Measurements from ENCODE around the gene FAM200C.

DNA sequence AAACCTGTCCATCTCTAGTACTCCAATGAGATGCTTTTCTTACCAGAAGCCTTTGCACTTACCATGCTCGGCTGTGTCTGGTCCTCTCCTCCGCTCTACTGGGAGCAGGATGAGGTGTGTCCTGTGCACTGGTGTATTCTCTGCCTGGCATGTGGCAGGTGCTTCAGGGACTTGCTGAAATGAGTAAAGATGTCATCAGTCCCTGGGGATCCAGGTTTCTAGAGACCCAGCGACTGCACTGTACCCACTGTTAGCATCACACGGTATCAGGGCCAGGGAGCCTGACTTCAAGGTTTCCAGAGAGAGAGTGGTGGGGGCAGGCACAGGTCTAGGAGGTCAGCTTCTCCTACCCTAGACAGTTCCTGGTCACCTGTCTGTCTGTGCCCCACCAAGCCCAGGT lies 32.3 kb upstream of the FAM200C start:
- TF ChIP-seq, protein P1, sequence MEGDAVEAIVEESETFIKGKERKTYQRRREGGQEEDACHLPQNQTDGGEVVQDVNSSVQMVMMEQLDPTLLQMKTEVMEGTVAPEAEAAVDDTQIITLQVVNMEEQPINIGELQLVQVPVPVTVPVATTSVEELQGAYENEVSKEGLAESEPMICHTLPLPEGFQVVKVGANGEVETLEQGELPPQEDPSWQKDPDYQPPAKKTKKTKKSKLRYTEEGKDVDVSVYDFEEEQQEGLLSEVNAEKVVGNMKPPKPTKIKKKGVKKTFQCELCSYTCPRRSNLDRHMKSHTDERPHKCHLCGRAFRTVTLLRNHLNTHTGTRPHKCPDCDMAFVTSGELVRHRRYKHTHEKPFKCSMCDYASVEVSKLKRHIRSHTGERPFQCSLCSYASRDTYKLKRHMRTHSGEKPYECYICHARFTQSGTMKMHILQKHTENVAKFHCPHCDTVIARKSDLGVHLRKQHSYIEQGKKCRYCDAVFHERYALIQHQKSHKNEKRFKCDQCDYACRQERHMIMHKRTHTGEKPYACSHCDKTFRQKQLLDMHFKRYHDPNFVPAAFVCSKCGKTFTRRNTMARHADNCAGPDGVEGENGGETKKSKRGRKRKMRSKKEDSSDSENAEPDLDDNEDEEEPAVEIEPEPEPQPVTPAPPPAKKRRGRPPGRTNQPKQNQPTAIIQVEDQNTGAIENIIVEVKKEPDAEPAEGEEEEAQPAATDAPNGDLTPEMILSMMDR (IDR thresholded peaks at IDR 0.05; ENCODE audit: low read depth, low read length), result no peak
- no peak for TF ChIP-seq EZH2phosphoT487 (IDR thresholded peaks at IDR 0.05; ENCODE audit: low read depth)
